Glutamatergic neuron (in vitro differentiated cells): Measurements from ENCODE around the gene LIPA. TPM values are rescaled to one million over a fixed set of nuclear protein-coding genes. Genes with fewer than 3 reads are reported as not detected.

Source experiments
- DNase-seq: peaks from one replicate; pipeline ENCODE4 v3.0.0; 2022
- H3K27ac Mint-ChIP-seq: one replicate; pipeline ENCODE4 v1.8.0; 2020; ENCODE audit warnings: mild to moderate bottlenecking, mixed read lengths, inconsistent platforms; ENCODE audit not compliant: unreplicated experiment
- H3K27me3 Mint-ChIP-seq: one replicate; pipeline ENCODE4 v1.8.0; 2020; ENCODE audit warnings: mild to moderate bottlenecking, moderate library complexity, mixed read lengths, inconsistent platforms; ENCODE audit not compliant: unreplicated experiment
- H3K36me3 Mint-ChIP-seq: one replicate; pipeline ENCODE4 v1.8.0; 2020; ENCODE audit warnings: mild to moderate bottlenecking, mixed read lengths, inconsistent platforms; ENCODE audit not compliant: unreplicated experiment
- H3K4me1 Mint-ChIP-seq: one replicate; pipeline ENCODE4 v1.8.0; 2020; ENCODE audit warnings: mild to moderate bottlenecking, low read depth, mixed read lengths, inconsistent platforms; ENCODE audit not compliant: unreplicated experiment
- H3K4me3 Mint-ChIP-seq: one replicate; pipeline ENCODE4 v1.8.0; 2020; ENCODE audit warnings: mild to moderate bottlenecking, mixed read lengths, inconsistent platforms; ENCODE audit not compliant: unreplicated experiment
- H3K9me3 Mint-ChIP-seq: one replicate; pipeline ENCODE4 v1.8.0; 2020; ENCODE audit warnings: mild to moderate bottlenecking, moderate library complexity, mixed read lengths, inconsistent platforms; ENCODE audit not compliant: unreplicated experiment
- total RNA-seq: library from RNA; stranded (reverse); fragmentation: NEBNext Ultra II Directional; extraction: Animal tissue kit (Norgen Biotek cat#: 25700); gene quantifications from one replicate; pipeline ENCODE4 v1.2.1, GENCODE V29; 2021; ENCODE audit not compliant: unreplicated experiment
- TF ChIP-seq, protein P1 (sequence below): fragments of 200-600 bp; sonication (generic); IDR thresholded peaks from one replicate; pipeline ENCODE4 v1.5.0; 2021; ENCODE audit not compliant: partially characterized antibody, unreplicated experiment

Gene LIPA
- total RNA-seq, 1 donor from 2014 or later = 22.0 TPM

DNA sequence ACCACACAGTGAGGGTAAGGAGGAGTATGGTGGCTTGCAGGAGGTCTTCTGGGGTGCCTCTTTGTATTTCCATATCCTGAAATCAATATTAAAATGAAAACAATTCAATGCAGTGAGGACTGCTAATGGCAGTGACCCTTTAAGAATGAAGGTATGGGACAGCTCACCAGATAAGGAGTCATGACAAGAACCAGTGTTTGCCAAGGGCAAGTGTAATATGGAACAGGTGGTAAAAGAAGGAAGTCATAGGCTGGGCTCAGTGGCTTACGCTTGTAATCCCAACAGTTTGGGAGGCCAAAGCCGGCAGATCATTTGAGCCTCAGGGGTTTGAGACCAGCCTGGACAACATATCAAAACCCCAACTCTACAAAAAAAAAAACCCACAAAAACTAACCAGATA, 20.0 kb upstream of the LIPA start:
- TF ChIP-seq, protein P1, sequence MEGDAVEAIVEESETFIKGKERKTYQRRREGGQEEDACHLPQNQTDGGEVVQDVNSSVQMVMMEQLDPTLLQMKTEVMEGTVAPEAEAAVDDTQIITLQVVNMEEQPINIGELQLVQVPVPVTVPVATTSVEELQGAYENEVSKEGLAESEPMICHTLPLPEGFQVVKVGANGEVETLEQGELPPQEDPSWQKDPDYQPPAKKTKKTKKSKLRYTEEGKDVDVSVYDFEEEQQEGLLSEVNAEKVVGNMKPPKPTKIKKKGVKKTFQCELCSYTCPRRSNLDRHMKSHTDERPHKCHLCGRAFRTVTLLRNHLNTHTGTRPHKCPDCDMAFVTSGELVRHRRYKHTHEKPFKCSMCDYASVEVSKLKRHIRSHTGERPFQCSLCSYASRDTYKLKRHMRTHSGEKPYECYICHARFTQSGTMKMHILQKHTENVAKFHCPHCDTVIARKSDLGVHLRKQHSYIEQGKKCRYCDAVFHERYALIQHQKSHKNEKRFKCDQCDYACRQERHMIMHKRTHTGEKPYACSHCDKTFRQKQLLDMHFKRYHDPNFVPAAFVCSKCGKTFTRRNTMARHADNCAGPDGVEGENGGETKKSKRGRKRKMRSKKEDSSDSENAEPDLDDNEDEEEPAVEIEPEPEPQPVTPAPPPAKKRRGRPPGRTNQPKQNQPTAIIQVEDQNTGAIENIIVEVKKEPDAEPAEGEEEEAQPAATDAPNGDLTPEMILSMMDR = no peak
- Mint-ChIP-seq H3K36me3 (peaks cover 4% of the 10 kb centered on the region), H3K27me3 (no peaks in the 10 kb centered on the region), H3K4me1 (no peaks in the 10 kb centered on the region), H3K9me3 (no peaks in the 10 kb centered on the region), H3K4me3 (no peak overlapping the region), H3K27ac (no peak overlapping the region)
- DNase-seq = no peak

DNA sequence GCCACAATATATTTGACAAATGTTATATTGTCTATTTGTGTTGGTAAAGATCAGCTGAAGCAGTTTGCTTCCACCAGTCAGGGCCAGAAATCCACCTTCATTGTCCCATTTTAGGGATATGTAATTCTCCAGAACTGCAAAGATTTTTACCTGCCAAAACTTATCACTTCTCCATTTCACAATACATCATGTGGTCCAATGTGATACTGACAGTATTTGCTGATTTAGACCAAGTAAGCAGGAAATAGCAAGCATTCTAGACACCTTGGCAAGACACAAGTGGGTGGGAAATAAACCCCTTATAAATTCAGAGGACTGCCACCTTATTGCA, 18.5 kb upstream of the LIPA start:
- no peaks in the 10 kb centered on the region for H3K27me3 Mint-ChIP-seq
- H3K4me3 Mint-ChIP-seq = no peak overlapping the region
- no peaks in the 10 kb centered on the region for H3K9me3 Mint-ChIP-seq
- peaks cover 4% of the 10 kb centered on the region for H3K36me3 Mint-ChIP-seq
- no peak overlapping the region for H3K27ac Mint-ChIP-seq
- H3K4me1 Mint-ChIP-seq = no peaks in the 10 kb centered on the region
- TF ChIP-seq, protein P1 = no peak
- DNase-seq = no peak

DNA sequence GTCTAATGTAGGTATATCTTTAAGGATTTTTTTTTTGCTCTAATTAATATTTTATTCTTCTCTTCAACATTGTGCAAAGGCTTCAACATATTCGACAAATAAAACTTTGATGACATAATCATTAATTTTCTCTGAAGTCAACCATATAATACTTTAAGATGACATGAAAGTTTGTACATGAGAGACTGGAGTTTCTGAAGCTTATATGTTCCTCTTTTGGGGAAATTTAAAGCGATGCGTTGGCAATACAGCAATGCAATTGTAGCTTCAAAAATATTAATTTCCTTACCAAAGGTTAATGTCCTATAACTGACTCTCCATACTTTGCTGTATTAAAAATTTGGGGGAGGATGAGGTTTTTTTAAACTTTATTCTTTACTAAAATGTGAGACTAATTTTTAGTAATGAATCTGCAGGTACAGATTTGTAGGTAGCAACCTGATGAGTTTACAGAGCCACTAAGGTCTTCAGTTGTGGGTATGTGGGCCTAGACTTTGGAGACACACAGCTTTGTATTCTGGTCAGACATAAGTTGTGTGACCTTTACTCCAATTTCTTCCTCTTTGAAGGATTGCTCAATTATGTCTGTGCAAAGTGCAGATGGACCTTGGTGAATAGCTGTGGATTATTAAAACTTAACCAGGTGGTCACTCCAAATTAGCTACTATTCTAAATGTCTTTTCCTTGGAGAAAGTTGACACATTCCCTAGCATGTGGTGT, 18.0 kb upstream of the LIPA start:
- Mint-ChIP-seq H3K27me3 (no peaks in the 10 kb centered on the region), H3K4me1 (no peaks in the 10 kb centered on the region), H3K4me3 (no peak overlapping the region), H3K27ac (no peak overlapping the region), H3K36me3 (peaks cover 4% of the 10 kb centered on the region), H3K9me3 (no peaks in the 10 kb centered on the region)
- TF ChIP-seq, protein P1 = no peak
- no peak for DNase-seq

DNA sequence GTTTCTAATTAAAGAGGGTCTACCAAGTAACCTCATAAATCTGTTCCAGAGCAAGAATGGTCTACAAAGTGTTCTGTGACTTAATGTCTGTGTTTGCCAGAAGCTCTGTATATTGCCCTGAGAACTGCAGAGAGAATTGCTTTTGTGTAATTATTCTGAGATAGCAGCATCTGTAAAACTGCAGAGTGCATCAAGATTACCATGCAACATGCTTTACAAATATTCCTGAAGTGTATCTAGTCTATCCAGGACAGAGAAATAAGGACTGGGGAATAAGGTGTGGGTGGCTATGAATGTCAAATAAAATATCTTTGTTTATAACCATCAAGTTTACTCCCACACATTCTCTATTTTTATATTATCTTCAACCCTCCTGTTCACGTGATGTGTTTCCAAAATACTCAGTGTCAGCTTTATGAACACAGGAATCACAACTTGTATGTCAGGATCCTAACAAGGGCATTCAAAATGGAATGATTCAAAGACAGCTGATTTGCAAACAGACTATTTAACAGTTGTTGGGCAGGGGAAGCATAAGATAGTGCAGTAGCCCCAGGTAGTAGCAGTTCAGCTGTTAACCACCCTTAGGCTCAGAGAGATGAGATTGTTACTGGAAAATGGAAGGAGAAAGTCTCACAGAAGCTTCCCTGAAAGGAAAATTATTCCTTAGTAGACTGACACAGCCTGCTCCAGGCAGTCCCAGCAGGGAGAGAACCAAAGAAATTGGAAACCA, 15.3 kb upstream of the LIPA start:
- H3K4me1 Mint-ChIP-seq = peaks cover 3% of the 10 kb centered on the region
- no peaks in the 10 kb centered on the region for H3K27me3 Mint-ChIP-seq
- peaks cover 4% of the 10 kb centered on the region for H3K36me3 Mint-ChIP-seq
- no peak for DNase-seq
- H3K4me3 Mint-ChIP-seq = no peak overlapping the region
- H3K27ac Mint-ChIP-seq = no peak overlapping the region
- TF ChIP-seq, protein P1 = no peak
- no peaks in the 10 kb centered on the region for H3K9me3 Mint-ChIP-seq

DNA sequence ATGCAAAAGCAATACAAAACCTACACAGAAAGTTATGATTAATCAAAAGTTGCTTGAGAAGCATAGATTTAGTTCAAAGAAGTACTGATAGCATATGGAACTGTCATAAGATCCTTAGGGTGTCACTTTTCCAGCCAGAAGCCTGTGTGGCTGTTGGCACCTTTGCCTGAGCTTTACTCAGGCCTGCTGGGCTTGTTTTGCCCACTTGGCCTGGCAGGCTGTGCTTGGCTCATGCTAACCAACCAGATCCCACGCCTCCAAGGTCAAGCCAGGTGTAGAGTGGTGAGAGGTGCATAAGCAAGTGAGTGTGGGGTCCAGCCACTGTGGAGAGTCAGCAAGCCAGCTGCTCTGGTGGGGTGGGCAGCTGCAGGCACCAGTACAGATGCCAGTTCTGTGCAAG, 12.0 kb upstream of the LIPA start:
- Mint-ChIP-seq H3K4me3 (no peak overlapping the region), H3K4me1 (peaks cover 6% of the 10 kb centered on the region), H3K27me3 (no peaks in the 10 kb centered on the region), H3K36me3 (no peaks in the 10 kb centered on the region), H3K9me3 (no peaks in the 10 kb centered on the region), H3K27ac (no peak overlapping the region)
- no peak for DNase-seq
- TF ChIP-seq, protein P1 = no peak
